Neuronal stem cell (in vitro differentiated cells): ENCODE data around the gene TRIM41.

Experiments used
- DNase-seq: peaks from one replicate; pipeline ENCODE4 v3.0.0-alpha.2; 2013; ENCODE audit warnings: low spot score
- H2AFZ ChIP-seq: one replicate; pipeline ENCODE4 v1.6.1; 2013; ENCODE audit warnings: mild to moderate bottlenecking, low read length, inconsistent platforms
- H2AK5ac ChIP-seq: 2 replicates; pipeline ENCODE4 v1.6.1; 2013; ENCODE audit warnings: low read depth, mild to moderate bottlenecking, inconsistent platforms, low read length, moderate library complexity, mixed read lengths
- H2BK120ac ChIP-seq: 2 replicates; pipeline ENCODE4 v1.6.1; 2013; ENCODE audit warnings: low read depth, mild to moderate bottlenecking, inconsistent platforms, low read length, moderate library complexity, mixed read lengths
- H2BK12ac ChIP-seq: one replicate; pipeline ENCODE4 v1.6.1; 2013; ENCODE audit warnings: low read length, inconsistent platforms
- H2BK15ac ChIP-seq: 2 replicates; pipeline ENCODE4 v1.6.1; 2013; ENCODE audit warnings: mild to moderate bottlenecking, low read length, inconsistent platforms, mixed read lengths
- H2BK5ac ChIP-seq: one replicate; pipeline ENCODE4 v1.6.1; 2013; ENCODE audit warnings: inconsistent platforms, mild to moderate bottlenecking, low read length, moderate library complexity
- H3K14ac ChIP-seq: one replicate; pipeline ENCODE4 v1.6.1; 2013; ENCODE audit warnings: low read length, inconsistent platforms
- H3K18ac ChIP-seq: 2 replicates; pipeline ENCODE4 v1.6.1; 2013; ENCODE audit warnings: low read length, inconsistent platforms
- H3K23ac ChIP-seq: 2 replicates; pipeline ENCODE4 v1.6.1; 2013; ENCODE audit warnings: low read depth, mild to moderate bottlenecking, mixed read lengths, low read length, inconsistent platforms; ENCODE audit not compliant: poor library complexity
- H3K27ac ChIP-seq: replicated peaks from 3 replicates; pipeline ENCODE4 v1.5.1; 2013; ENCODE audit warnings: low read length, inconsistent platforms
- H3K27me3 ChIP-seq, 3 experiments: 2 replicates each; pipeline ENCODE4 v1.6.1; 2013; ENCODE audit warnings: low read length in 3 of 3, mild to moderate bottlenecking in 2 of 3, inconsistent platforms in 1 of 3, low read depth in 1 of 3, mixed read lengths in 1 of 3, moderate library complexity in 1 of 3; ENCODE audit not compliant: control insufficient read depth in 3 of 3, insufficient read depth in 3 of 3
- H3K36me3 ChIP-seq, 2 donors: replicated peaks in 1 of 2; 2 replicates each; pipeline ENCODE4 v1.6.1; 2013; ENCODE audit warnings: low read length in 2 of 2; ENCODE audit not compliant: control insufficient read depth in 2 of 2, insufficient read depth in 2 of 2
- H3K4ac ChIP-seq: 2 replicates; pipeline ENCODE4 v1.6.1; 2013; ENCODE audit warnings: inconsistent platforms, mild to moderate bottlenecking, low read length, moderate library complexity
- H3K4me1 ChIP-seq, 2 donors: 1 replicate in 1 of 2; 2 replicates in 1 of 2; pipeline ENCODE4 v1.6.1; 2013; ENCODE audit warnings: low read length in 2 of 2, low read depth in 1 of 2; ENCODE audit not compliant: control insufficient read depth in 2 of 2, insufficient read depth in 1 of 2
- H3K4me2 ChIP-seq: one replicate; pipeline ENCODE4 v1.6.1; 2013; ENCODE audit warnings: mild to moderate bottlenecking, low read length, inconsistent platforms; ENCODE audit not compliant: insufficient read depth, poor library complexity, severe bottlenecking
- H3K4me3 ChIP-seq, 2 donors: 2 replicates each; pipeline ENCODE4 v1.5.1; 2013; ENCODE audit warnings: low read length in 2 of 2, mild to moderate bottlenecking in 2 of 2, inconsistent platforms in 1 of 2, moderate library complexity in 1 of 2
- H3K79me1 ChIP-seq: one replicate; pipeline ENCODE4 v1.6.1; 2013; ENCODE audit warnings: low read depth, mild to moderate bottlenecking, inconsistent platforms, low read length, moderate library complexity
- H3K9ac ChIP-seq: one replicate; pipeline ENCODE4 v1.6.1; 2013; ENCODE audit warnings: mild to moderate bottlenecking, low read depth, low read length, inconsistent platforms; ENCODE audit not compliant: poor library complexity
- H3K9me3 ChIP-seq, 2 donors: replicated peaks in 1 of 2; 2 replicates each; pipeline versions ENCODE3 to v1.6.1; 2013; ENCODE audit warnings: low read length in 2 of 2, mild to moderate bottlenecking in 2 of 2, inconsistent platforms in 1 of 2, low read depth in 1 of 2, mixed read lengths in 1 of 2, moderate library complexity in 1 of 2; ENCODE audit not compliant: control insufficient read depth in 2 of 2, insufficient read depth in 1 of 2
- H4K8ac ChIP-seq: one replicate; pipeline ENCODE4 v1.6.1; 2013; ENCODE audit warnings: low read depth, mild to moderate bottlenecking, inconsistent platforms, low read length, moderate library complexity
- H4K91ac ChIP-seq: one replicate; pipeline ENCODE4 v1.6.1; 2013; ENCODE audit warnings: low read length, low read depth, mild to moderate bottlenecking, inconsistent platforms; ENCODE audit not compliant: poor library complexity
- WGBS, 2 donors: extraction: QIAGEN DNeasy Blood & Tissue Kit; methylation state at CpG; one replicate each; pipeline ENCODE4 v1.1.7; 2013; ENCODE audit warnings: missing lambda C conversion rate in 2 of 2, mixed read lengths in 1 of 2; ENCODE audit not compliant: insufficient read length in 2 of 2, insufficient replicate concordance in 1 of 2; ENCODE audit errors: extremely low coverage in 2 of 2; 5-methylcytosine and 5-hydroxymethylcytosine counted together

TRIM41 gene

GRCh38 chr5:181221792-181222629 is 1.1 kb upstream of the TRIM41 start:
- no peaks in the 10 kb centered on the region for H3K9me3 ChIP-seq
- H3K79me1 ChIP-seq = peaks cover 7% of the 10 kb centered on the region
- H3K4me3 ChIP-seq = peak overlapping the region; percentile 89 to 96
- H3K36me3 ChIP-seq = peaks cover 7 to 24% of the 10 kb centered on the region in 2 donors
- no peak overlapping the region for H3K23ac ChIP-seq
- no peak overlapping the region for H2BK5ac ChIP-seq
- no peak overlapping the region for H3K4ac ChIP-seq
- no peak overlapping the region for H3K18ac ChIP-seq
- no peak overlapping the region for H2BK15ac ChIP-seq
- peak overlapping the region; percentile 82 for H3K27ac ChIP-seq
- H2AFZ ChIP-seq = peak overlapping the region; percentile 96
- H3K9ac ChIP-seq = peak overlapping the region; percentile 71
- H2BK12ac ChIP-seq = no peak overlapping the region
- H3K27me3 ChIP-seq = no peaks in the 10 kb centered on the region
- H4K8ac ChIP-seq = no peak overlapping the region
- peak; percentile 97 for DNase-seq
- H2AK5ac ChIP-seq = no peak overlapping the region
- H3K4me1 ChIP-seq = peaks cover 6 to 13% of the 10 kb centered on the region in 2 donors
- no peak overlapping the region for H3K14ac ChIP-seq
- H4K91ac ChIP-seq = no peak overlapping the region
- H3K4me2 ChIP-seq = peak overlapping the region; percentile 70
- H2BK120ac ChIP-seq = no peak overlapping the region
- no CpG with 5 or more reads among the region's 50 CpGs for WGBS, 2 donors

GRCh38 chr5:181222630-181223057 is 437 bp upstream of the TRIM41 start:
- H3K14ac ChIP-seq = no peak overlapping the region
- H3K36me3 ChIP-seq = peaks cover 7 to 29% of the 10 kb centered on the region in 2 donors
- H2AK5ac ChIP-seq = no peak overlapping the region
- peak overlapping the region; percentile 91 to 96 for H3K4me3 ChIP-seq
- no peak for DNase-seq
- no peak overlapping the region for H2BK12ac ChIP-seq
- peak overlapping the region; percentile 71 for H3K9ac ChIP-seq
- WGBS, 2 donors = no CpG with 5 or more reads among the region's 18 CpGs
- no peak overlapping the region for H4K8ac ChIP-seq
- peak overlapping the region; percentile 73 for H3K27ac ChIP-seq
- no peak overlapping the region for H3K18ac ChIP-seq
- H3K4me1 ChIP-seq = peaks cover 6 to 13% of the 10 kb centered on the region in 2 donors
- no peaks in the 10 kb centered on the region for H3K9me3 ChIP-seq
- H2BK120ac ChIP-seq = no peak overlapping the region
- peak overlapping the region; percentile 96 for H2AFZ ChIP-seq
- H3K4me2 ChIP-seq = peak overlapping the region; percentile 62
- H2BK5ac ChIP-seq = no peak overlapping the region
- no peak overlapping the region for H2BK15ac ChIP-seq
- H4K91ac ChIP-seq = no peak overlapping the region
- H3K27me3 ChIP-seq = no peaks in the 10 kb centered on the region
- peaks cover 7% of the 10 kb centered on the region for H3K79me1 ChIP-seq
- H3K23ac ChIP-seq = peak overlapping the region; percentile 98
- H3K4ac ChIP-seq = no peak overlapping the region

DNA sequence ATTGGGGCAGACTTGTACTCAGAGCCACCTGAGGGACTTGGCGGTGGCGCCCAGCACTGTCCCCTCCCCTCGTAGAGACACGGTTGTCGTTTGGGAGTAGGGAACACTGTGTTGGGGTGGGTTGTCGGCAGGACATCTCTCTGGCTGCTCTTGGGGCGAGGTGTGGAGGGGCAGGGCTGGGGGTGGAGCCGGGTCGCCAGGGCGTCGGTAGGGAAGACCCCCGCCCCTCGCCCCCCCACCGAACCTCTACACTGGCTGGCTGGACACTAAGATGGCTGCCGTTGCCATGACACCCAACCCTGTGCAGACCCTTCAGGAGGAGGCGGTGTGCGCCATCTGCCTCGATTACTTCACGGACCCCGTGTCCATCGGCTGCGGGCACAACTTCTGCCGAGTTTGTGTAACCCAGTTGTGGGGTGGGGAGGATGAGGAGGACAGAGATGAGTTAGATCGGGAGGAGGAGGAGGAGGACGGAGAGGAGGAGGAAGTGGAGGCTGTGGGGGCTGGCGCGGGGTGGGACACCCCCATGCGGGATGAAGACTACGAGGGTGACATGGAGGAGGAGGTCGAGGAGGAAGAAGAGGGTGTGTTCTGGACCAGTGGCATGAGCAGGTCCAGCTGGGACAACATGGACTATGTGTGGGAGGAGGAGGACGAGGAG is 778 bp downstream of the TRIM41 start:
- peak overlapping the region; percentile 87 for H3K9ac ChIP-seq
- peak overlapping the region; percentile 66 for H3K18ac ChIP-seq
- peak overlapping the region; percentile 4 for H3K23ac ChIP-seq
- H3K4me2 ChIP-seq = peak overlapping the region; percentile 78
- no peak overlapping the region for H2BK12ac ChIP-seq
- H2AFZ ChIP-seq = peak overlapping the region; percentile 96
- peaks cover 6 to 13% of the 10 kb centered on the region in 2 donors for H3K4me1 ChIP-seq
- H3K14ac ChIP-seq = no peak overlapping the region
- H3K9me3 ChIP-seq = no peaks in the 10 kb centered on the region
- peak overlapping the region; percentile 94 for H2AK5ac ChIP-seq
- DNase-seq = peak; percentile 82
- peaks cover 8% of the 10 kb centered on the region for H3K79me1 ChIP-seq
- peak overlapping the region; percentile 1 for H4K8ac ChIP-seq
- H3K4ac ChIP-seq = no peak overlapping the region
- no peak overlapping the region for H2BK120ac ChIP-seq
- peaks cover 7 to 40% of the 10 kb centered on the region in 2 donors for H3K36me3 ChIP-seq
- H2BK5ac ChIP-seq = peak overlapping the region; percentile 59
- H4K91ac ChIP-seq = no peak overlapping the region
- no CpG with 5 or more reads among the region's 31 CpGs for WGBS, 2 donors
- H3K4me3 ChIP-seq = peak overlapping the region; percentile 91 to 96
- H3K27me3 ChIP-seq = no peaks in the 10 kb centered on the region
- H2BK15ac ChIP-seq = no peak overlapping the region
- peak overlapping the region; percentile 79 for H3K27ac ChIP-seq
